Skeletal muscle satellite cell (primary cell): ENCODE measurements around the gene ADAMTS4. TPM values are rescaled to one million over a fixed set of nuclear protein-coding genes. Genes with fewer than 3 reads are reported as not detected.

Source experiments
- H3K27me3 ChIP-seq: 2 replicates; pipeline ENCODE4 v1.7.0; 2013; ENCODE audit warnings: low read length; ENCODE audit not compliant: control insufficient read depth, insufficient read depth
- H3K36me3 ChIP-seq: 2 replicates; pipeline ENCODE4 v1.7.0; 2013; ENCODE audit warnings: mild to moderate bottlenecking, control low read depth, low read length; ENCODE audit not compliant: insufficient read depth
- H3K4me1 ChIP-seq: 2 replicates; pipeline ENCODE4 v1.7.0; 2013; ENCODE audit warnings: low read length; ENCODE audit not compliant: control insufficient read depth, insufficient read depth
- H3K4me2 ChIP-seq: 2 replicates; pipeline ENCODE4 v1.7.0; 2013; ENCODE audit warnings: mild to moderate bottlenecking, low read length
- H3K4me3 ChIP-seq: 2 replicates; pipeline ENCODE4 v1.7.0; 2013; ENCODE audit warnings: low read length
- H3K9ac ChIP-seq: 2 replicates; pipeline ENCODE4 v1.7.0; 2013; ENCODE audit warnings: mild to moderate bottlenecking, low read depth, low read length, moderate library complexity
- H3K9me3 ChIP-seq: replicated peaks from 2 replicates; pipeline ENCODE4 v1.7.0; 2013; ENCODE audit warnings: mild to moderate bottlenecking, control low read depth, low read length
- small RNA-seq: library from RNA; depleted of rRNA; stranded (forward); fragments of <200 nt; gene quantifications from one replicate; pipeline ENCODE3, GENCODE V24; 2012

ADAMTS4 gene

DNA sequence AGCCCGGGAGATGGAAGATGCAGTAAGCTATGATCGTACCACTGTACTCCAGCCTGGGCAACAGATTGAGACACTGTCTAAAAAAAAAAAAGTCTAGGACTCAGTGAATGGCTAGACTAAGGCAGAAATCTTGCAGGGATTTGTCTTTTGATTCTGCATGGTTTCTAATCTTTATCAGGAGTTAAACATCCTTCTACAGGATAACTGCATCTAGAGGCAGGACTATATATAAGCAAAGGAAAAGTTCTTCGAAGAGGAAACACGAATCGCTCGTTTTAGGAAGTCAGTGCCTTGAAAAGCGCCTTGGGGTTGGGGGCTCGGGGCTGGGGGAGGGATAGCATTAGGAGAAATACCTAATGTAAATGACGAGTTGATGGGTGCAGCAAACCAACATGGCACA is 45.7 kb downstream of the ADAMTS4 start:
- Histone ChIP-seq H3K4me3 (peak overlapping the region; percentile 91), H3K9me3 (no peaks in the 10 kb centered on the region), H3K27me3 (no peaks in the 10 kb centered on the region), H3K4me2 (peak overlapping the region; percentile 80), H3K36me3 (peaks cover 14% of the 10 kb centered on the region), H3K4me1 (peaks cover 7% of the 10 kb centered on the region), H3K9ac (peak overlapping the region; percentile 97)

DNA sequence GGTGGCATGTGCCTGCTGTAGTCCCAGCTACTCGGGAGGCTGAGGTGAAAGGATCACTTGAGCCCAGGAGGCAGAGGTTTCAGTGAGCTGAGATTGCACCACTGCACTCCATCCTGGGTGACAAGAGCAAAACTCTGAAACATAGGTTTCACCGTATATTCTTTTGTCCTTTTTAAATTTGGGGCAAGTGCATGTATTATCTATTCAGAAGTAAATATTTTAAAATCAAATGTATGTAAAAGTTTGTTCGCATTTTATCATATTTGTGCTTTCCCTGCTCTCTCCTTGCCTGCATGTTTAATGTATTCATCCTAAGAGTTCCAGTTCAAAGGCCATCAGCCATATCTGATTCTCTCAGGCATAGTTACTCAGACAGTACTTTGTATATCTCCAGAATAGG is 53.0 kb downstream of the ADAMTS4 start:
- no peaks in the 10 kb centered on the region for H3K27me3 ChIP-seq
- H3K4me3 ChIP-seq: no peak overlapping the region
- H3K4me2 ChIP-seq: no peak overlapping the region
- no peaks in the 10 kb centered on the region for H3K4me1 ChIP-seq
- no peak overlapping the region for H3K9ac ChIP-seq
- H3K36me3 ChIP-seq: no peaks in the 10 kb centered on the region
- no peaks in the 10 kb centered on the region for H3K9me3 ChIP-seq

DNA sequence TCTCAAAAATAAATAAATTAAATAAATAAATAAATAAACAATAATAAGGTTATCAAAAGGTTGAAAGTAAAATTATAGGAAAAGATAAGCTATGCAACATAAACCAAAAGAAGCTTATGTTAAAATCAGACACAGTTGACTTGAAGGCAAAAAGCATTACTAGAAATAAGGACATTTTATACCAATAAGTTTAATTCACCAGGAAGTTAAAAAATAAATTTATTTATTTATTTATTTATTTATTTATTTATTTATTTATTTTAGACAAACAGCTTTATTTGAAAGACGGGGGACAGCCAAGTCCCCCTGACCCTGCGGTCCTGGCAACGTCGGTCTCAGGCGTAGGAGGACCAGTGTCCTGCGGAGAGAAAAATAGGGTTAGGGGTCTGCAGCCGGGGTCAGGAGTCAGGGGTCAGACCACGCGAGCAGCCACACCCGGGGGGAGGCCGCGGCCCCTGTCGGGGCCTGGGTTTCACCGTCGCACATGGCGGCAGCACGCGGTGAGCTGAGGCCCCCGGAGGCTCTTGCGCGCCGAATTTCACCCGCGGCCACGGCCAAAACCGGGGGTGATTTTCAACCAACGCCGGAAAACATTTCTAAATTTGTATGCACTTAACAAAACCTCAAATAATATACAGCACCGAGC is 58.0 kb downstream of the ADAMTS4 start:
- Histone ChIP-seq H3K9ac (no peak overlapping the region), H3K36me3 (no peaks in the 10 kb centered on the region), H3K4me2 (no peak overlapping the region), H3K4me3 (no peak overlapping the region), H3K4me1 (no peaks in the 10 kb centered on the region), H3K9me3 (no peaks in the 10 kb centered on the region), H3K27me3 (no peaks in the 10 kb centered on the region)

DNA sequence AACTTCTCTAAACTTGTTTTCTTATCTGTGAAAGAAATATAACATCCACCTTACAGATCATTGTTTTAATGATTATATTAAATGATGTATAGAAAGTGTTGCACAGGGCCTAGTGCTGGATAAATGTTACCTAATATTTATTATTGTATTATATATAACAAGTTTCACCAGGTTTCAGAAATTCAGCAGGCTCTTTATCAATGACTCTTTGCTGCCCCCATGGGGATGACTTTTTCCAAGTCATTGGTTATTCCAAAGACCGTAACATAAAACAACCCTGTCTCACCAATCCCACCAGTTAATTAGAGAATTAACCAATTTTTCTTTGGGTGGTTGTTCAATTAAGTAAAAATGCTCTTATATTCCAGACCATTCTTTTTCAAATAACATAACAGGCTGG is 59.1 kb downstream of the ADAMTS4 start:
- no peak overlapping the region for H3K4me2 ChIP-seq

DNA sequence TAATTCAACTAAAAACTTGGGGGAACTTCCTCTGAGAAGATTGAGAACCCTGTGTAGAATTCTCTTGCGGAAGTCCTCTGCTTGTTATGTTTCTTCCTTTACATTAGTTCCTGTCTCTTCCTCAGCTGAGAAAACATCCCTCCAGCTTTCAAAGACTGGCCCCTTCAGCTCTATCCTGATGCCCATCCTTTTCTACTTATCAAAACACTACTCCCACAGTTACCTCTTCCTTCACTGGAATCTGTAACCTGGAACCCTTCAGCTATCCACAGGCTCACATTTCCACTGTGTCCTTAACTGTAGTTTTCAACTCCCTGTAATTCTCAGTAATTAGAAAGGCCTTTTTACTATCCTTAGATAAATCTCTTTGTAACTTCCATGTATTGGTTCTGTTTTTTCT is 60.4 kb downstream of the ADAMTS4 start:
- no peak overlapping the region for H3K9ac ChIP-seq
- H3K9me3 ChIP-seq: no peaks in the 10 kb centered on the region
- no peaks in the 10 kb centered on the region for H3K4me1 ChIP-seq
- no peaks in the 10 kb centered on the region for H3K36me3 ChIP-seq
- H3K4me2 ChIP-seq: no peak overlapping the region
- H3K27me3 ChIP-seq: no peaks in the 10 kb centered on the region
- no peak overlapping the region for H3K4me3 ChIP-seq

More for the DNA sequence above, 59.1 kb downstream of the ADAMTS4 start:
- Histone ChIP-seq H3K9ac (no peak overlapping the region), H3K4me1 (no peaks in the 10 kb centered on the region), H3K36me3 (no peaks in the 10 kb centered on the region), H3K27me3 (no peaks in the 10 kb centered on the region), H3K4me3 (no peak overlapping the region), H3K9me3 (no peaks in the 10 kb centered on the region)

DNA sequence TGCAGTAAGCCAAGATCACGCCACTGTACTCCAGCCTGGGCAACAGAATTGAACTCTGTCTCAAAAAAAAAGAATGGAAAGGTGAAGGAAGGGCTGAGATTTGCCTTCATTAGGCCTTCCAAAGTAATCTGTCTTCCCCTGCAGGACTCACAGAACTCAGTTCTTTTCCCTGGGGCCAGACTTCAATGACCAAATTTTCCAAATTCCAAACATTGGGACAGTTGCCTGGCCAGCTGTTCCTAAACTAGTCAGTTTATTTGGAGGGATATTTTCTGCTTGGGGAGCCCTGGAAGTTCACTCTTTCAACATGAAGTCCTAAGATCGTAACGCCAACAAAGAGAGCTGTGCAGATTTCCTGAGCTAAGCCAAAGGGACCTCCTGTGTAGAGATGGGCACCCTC is 61.0 kb downstream of the ADAMTS4 start:
- Histone ChIP-seq H3K9ac (no peak overlapping the region), H3K4me1 (no peaks in the 10 kb centered on the region), H3K4me3 (no peak overlapping the region), H3K9me3 (no peaks in the 10 kb centered on the region), H3K27me3 (no peaks in the 10 kb centered on the region), H3K4me2 (no peak overlapping the region), H3K36me3 (no peaks in the 10 kb centered on the region)

Small RNAs within 50 kb of the gene (small RNA-seq; reads per million reads assigned to genes)
- not detected for gene RF01225
